Measurements from ENCODE around the gene GJC1. TPM values are rescaled to one million over a fixed set of nuclear protein-coding genes. Genes with fewer than 3 reads are reported as not detected.

Gene GJC1
- total RNA-seq, 1 donor from 2014 or later: 75.2 TPM

DNA sequence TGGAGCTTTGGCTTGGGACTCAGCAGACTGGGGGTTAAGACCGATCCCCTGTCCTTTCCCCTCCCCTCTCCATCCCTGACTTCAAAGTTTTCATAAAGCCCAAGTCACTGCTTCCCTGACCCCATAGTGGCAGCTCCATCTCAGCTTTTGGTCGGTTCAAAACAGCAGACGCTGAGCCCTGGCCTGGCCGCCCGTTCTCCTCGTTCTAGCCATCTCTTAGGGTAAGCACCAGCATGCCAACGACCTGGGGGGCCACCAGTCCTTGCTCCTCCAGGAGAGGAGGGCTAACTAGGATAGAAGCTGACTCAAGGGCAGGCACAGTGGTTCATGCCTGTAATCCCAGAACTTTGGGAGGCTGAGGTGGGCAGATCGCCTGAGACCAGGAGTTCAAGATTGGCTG lies 16.1 kb upstream of the GJC1 start:
- Mint-ChIP-seq H3K36me3 (ENCODE audit: insufficient read depth) (peaks cover 1% of the 10 kb centered on the region), H3K27me3 (peaks cover 7% of the 10 kb centered on the region), H3K27ac (no peak overlapping the region), H3K9me3 (ENCODE audit: low read depth) (no peaks in the 10 kb centered on the region), H3K4me3 (ENCODE audit: low read depth) (no peak overlapping the region), H3K4me1 (ENCODE audit: low read depth) (peaks cover 4% of the 10 kb centered on the region)
- no peak for DNase-seq (ENCODE audit: low spot score, unreplicated experiment)
- TF ChIP-seq, protein P1, sequence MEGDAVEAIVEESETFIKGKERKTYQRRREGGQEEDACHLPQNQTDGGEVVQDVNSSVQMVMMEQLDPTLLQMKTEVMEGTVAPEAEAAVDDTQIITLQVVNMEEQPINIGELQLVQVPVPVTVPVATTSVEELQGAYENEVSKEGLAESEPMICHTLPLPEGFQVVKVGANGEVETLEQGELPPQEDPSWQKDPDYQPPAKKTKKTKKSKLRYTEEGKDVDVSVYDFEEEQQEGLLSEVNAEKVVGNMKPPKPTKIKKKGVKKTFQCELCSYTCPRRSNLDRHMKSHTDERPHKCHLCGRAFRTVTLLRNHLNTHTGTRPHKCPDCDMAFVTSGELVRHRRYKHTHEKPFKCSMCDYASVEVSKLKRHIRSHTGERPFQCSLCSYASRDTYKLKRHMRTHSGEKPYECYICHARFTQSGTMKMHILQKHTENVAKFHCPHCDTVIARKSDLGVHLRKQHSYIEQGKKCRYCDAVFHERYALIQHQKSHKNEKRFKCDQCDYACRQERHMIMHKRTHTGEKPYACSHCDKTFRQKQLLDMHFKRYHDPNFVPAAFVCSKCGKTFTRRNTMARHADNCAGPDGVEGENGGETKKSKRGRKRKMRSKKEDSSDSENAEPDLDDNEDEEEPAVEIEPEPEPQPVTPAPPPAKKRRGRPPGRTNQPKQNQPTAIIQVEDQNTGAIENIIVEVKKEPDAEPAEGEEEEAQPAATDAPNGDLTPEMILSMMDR (IDR thresholded peaks at IDR 0.05; ENCODE audit: unreplicated experiment): no peak

DNA sequence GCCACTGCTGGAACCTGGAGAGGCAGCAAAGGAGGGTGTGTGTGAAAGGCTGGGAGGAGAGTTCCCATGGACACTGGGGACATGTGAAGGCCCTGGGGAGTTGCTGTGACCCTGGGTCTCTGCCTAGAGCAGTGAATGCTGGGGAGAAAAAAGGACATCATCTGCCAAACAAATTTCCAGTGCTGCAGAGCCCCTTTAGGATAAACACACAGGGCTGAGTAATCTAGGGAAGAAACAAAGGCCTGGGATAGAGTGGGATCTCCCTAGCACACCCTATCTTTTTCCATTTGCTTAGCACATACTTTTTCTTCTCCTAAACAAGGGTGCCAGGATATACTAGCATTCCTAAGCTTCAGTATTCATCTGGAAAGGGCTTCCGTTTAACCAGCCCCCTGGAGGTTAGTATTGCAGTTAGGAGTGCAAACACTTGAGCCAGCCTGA lies 14.3 kb upstream of the GJC1 start:
- no peaks in the 10 kb centered on the region for H3K36me3 Mint-ChIP-seq (ENCODE audit: insufficient read depth)
- peaks cover 7% of the 10 kb centered on the region for H3K27me3 Mint-ChIP-seq
- no peak for DNase-seq (ENCODE audit: low spot score, unreplicated experiment)
- no peaks in the 10 kb centered on the region for H3K9me3 Mint-ChIP-seq (ENCODE audit: low read depth)
- H3K4me1 Mint-ChIP-seq (ENCODE audit: low read depth): peaks cover 4% of the 10 kb centered on the region
- TF ChIP-seq, protein P1 (IDR thresholded peaks at IDR 0.05; ENCODE audit: unreplicated experiment): no peak
- H3K4me3 Mint-ChIP-seq (ENCODE audit: low read depth): no peak overlapping the region
- no peak overlapping the region for H3K27ac Mint-ChIP-seq

DNA sequence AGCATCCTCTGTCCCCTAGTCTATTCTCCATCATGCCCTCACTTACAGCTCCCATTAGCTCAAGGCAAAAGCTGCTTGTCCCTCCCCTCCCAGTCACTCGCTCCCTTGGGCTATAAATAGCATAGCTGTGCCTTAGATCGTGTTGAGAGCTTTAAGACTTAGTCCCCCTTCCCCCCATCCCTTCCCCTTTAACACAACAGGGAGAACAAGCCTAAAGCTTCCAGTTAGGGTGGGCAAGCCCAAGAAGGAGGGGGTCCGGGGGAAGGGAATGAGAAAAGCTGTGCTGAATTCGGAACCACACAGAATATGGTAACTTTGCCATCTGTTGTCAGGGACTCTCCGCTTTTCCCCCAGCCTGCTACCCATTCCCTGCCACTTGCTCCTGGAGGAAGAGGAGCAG lies 12.7 kb upstream of the GJC1 start:
- Mint-ChIP-seq H3K27ac (no peak overlapping the region), H3K9me3 (ENCODE audit: low read depth) (no peaks in the 10 kb centered on the region), H3K36me3 (ENCODE audit: insufficient read depth) (no peaks in the 10 kb centered on the region), H3K4me3 (ENCODE audit: low read depth) (no peak overlapping the region), H3K27me3 (peaks cover 7% of the 10 kb centered on the region), H3K4me1 (ENCODE audit: low read depth) (peaks cover 4% of the 10 kb centered on the region)
- TF ChIP-seq, protein P1 (IDR thresholded peaks at IDR 0.05; ENCODE audit: unreplicated experiment): no peak
- DNase-seq (ENCODE audit: low spot score, unreplicated experiment): no peak

DNA sequence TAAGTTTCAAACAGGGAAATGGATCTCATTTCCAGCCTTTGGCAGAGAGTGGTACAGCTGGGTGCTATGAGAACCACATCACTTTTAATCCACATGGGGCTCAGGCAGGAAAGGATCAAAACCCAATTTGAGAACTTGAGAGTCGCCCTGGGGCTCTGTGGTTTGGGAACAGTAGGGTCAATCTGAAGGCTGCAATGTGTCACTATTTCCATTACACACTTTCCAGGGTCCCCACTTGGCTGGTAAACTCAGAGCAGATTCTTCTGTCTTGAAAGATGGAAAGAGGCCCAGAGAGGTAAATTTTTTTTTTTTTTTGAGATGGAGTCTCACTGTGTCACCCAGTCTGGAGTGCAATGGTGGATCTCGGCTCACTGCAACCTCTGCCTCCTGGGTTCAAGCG lies 10.8 kb upstream of the GJC1 start:
- no peak for DNase-seq (ENCODE audit: low spot score, unreplicated experiment)
- Mint-ChIP-seq H3K4me1 (ENCODE audit: low read depth) (peaks cover 4% of the 10 kb centered on the region), H3K9me3 (ENCODE audit: low read depth) (no peaks in the 10 kb centered on the region), H3K27ac (no peak overlapping the region), H3K4me3 (ENCODE audit: low read depth) (no peak overlapping the region), H3K27me3 (peaks cover 5% of the 10 kb centered on the region), H3K36me3 (ENCODE audit: insufficient read depth) (no peaks in the 10 kb centered on the region)
- TF ChIP-seq, protein P1 (IDR thresholded peaks at IDR 0.05; ENCODE audit: unreplicated experiment): no peak

DNA sequence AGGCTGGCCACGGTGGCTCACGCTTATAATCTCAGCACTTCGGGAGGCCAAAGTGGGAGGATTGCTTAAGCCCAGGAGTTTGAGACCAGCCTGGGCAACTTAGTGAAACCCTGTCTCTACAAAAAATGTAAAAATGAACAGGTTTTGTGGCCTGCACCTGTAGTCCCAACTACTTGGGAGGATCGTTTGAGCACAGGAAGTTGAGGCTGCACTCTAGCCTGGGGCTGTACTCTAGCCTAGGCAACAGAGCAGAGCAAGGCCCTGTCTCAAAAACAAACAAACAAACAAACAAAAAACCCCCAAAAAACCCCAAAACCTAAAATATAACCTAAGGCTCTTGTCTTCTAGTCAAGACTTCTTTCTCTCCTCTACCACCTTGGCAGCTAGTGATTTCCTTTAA lies 10.2 kb upstream of the GJC1 start:
- DNase-seq (ENCODE audit: low spot score, unreplicated experiment): no peak
- Mint-ChIP-seq H3K27ac (no peak overlapping the region), H3K4me1 (ENCODE audit: low read depth) (peaks cover 4% of the 10 kb centered on the region), H3K9me3 (ENCODE audit: low read depth) (no peaks in the 10 kb centered on the region), H3K27me3 (peaks cover 5% of the 10 kb centered on the region), H3K4me3 (ENCODE audit: low read depth) (no peak overlapping the region), H3K36me3 (ENCODE audit: insufficient read depth) (no peaks in the 10 kb centered on the region)
- TF ChIP-seq, protein P1 (IDR thresholded peaks at IDR 0.05; ENCODE audit: unreplicated experiment): no peak

Measured in progenitor cell of endocrine pancreas (in vitro differentiated cells).